Neuronal stem cell (in vitro differentiated cells): ENCODE measurements around the gene KCNG4.

Experiments
- DNase-seq: peaks from one replicate; pipeline ENCODE4 v3.0.0-alpha.2; 2013; ENCODE audit warnings: low spot score
- H2AFZ ChIP-seq: one replicate; pipeline ENCODE4 v1.6.1; 2013; ENCODE audit warnings: mild to moderate bottlenecking, low read length, inconsistent platforms
- H2AK5ac ChIP-seq: 2 replicates; pipeline ENCODE4 v1.6.1; 2013; ENCODE audit warnings: low read depth, mild to moderate bottlenecking, inconsistent platforms, low read length, moderate library complexity, mixed read lengths
- H2BK120ac ChIP-seq: 2 replicates; pipeline ENCODE4 v1.6.1; 2013; ENCODE audit warnings: low read depth, mild to moderate bottlenecking, inconsistent platforms, low read length, moderate library complexity, mixed read lengths
- H2BK12ac ChIP-seq: one replicate; pipeline ENCODE4 v1.6.1; 2013; ENCODE audit warnings: low read length, inconsistent platforms
- H2BK15ac ChIP-seq: 2 replicates; pipeline ENCODE4 v1.6.1; 2013; ENCODE audit warnings: mild to moderate bottlenecking, low read length, inconsistent platforms, mixed read lengths
- H2BK5ac ChIP-seq: one replicate; pipeline ENCODE4 v1.6.1; 2013; ENCODE audit warnings: inconsistent platforms, mild to moderate bottlenecking, low read length, moderate library complexity
- H3K14ac ChIP-seq: one replicate; pipeline ENCODE4 v1.6.1; 2013; ENCODE audit warnings: low read length, inconsistent platforms
- H3K18ac ChIP-seq: 2 replicates; pipeline ENCODE4 v1.6.1; 2013; ENCODE audit warnings: low read length, inconsistent platforms
- H3K23ac ChIP-seq: 2 replicates; pipeline ENCODE4 v1.6.1; 2013; ENCODE audit warnings: low read depth, mild to moderate bottlenecking, mixed read lengths, low read length, inconsistent platforms; ENCODE audit not compliant: poor library complexity
- H3K27ac ChIP-seq: replicated peaks from 3 replicates; pipeline ENCODE4 v1.5.1; 2013; ENCODE audit warnings: low read length, inconsistent platforms
- H3K27me3 ChIP-seq, 3 experiments: 2 replicates each; pipeline ENCODE4 v1.6.1; 2013; ENCODE audit warnings: low read length in 3 of 3, mild to moderate bottlenecking in 2 of 3, inconsistent platforms in 1 of 3, low read depth in 1 of 3, mixed read lengths in 1 of 3, moderate library complexity in 1 of 3; ENCODE audit not compliant: control insufficient read depth in 3 of 3, insufficient read depth in 3 of 3
- H3K36me3 ChIP-seq, 2 donors: replicated peaks in 1 of 2; 2 replicates each; pipeline ENCODE4 v1.6.1; 2013; ENCODE audit warnings: low read length in 2 of 2; ENCODE audit not compliant: control insufficient read depth in 2 of 2, insufficient read depth in 2 of 2
- H3K4ac ChIP-seq: 2 replicates; pipeline ENCODE4 v1.6.1; 2013; ENCODE audit warnings: inconsistent platforms, mild to moderate bottlenecking, low read length, moderate library complexity
- H3K4me1 ChIP-seq, 2 donors: 1 replicate in 1 of 2; 2 replicates in 1 of 2; pipeline ENCODE4 v1.6.1; 2013; ENCODE audit warnings: low read length in 2 of 2, low read depth in 1 of 2; ENCODE audit not compliant: control insufficient read depth in 2 of 2, insufficient read depth in 1 of 2
- H3K4me2 ChIP-seq: one replicate; pipeline ENCODE4 v1.6.1; 2013; ENCODE audit warnings: mild to moderate bottlenecking, low read length, inconsistent platforms; ENCODE audit not compliant: insufficient read depth, poor library complexity, severe bottlenecking
- H3K4me3 ChIP-seq, 2 donors: 2 replicates each; pipeline ENCODE4 v1.5.1; 2013; ENCODE audit warnings: low read length in 2 of 2, mild to moderate bottlenecking in 2 of 2, inconsistent platforms in 1 of 2, moderate library complexity in 1 of 2
- H3K79me1 ChIP-seq: one replicate; pipeline ENCODE4 v1.6.1; 2013; ENCODE audit warnings: low read depth, mild to moderate bottlenecking, inconsistent platforms, low read length, moderate library complexity
- H3K9ac ChIP-seq: one replicate; pipeline ENCODE4 v1.6.1; 2013; ENCODE audit warnings: mild to moderate bottlenecking, low read depth, low read length, inconsistent platforms; ENCODE audit not compliant: poor library complexity
- H3K9me3 ChIP-seq, 2 donors: replicated peaks in 1 of 2; 2 replicates each; pipeline versions ENCODE3 to v1.6.1; 2013; ENCODE audit warnings: low read length in 2 of 2, mild to moderate bottlenecking in 2 of 2, inconsistent platforms in 1 of 2, low read depth in 1 of 2, mixed read lengths in 1 of 2, moderate library complexity in 1 of 2; ENCODE audit not compliant: control insufficient read depth in 2 of 2, insufficient read depth in 1 of 2
- H4K8ac ChIP-seq: one replicate; pipeline ENCODE4 v1.6.1; 2013; ENCODE audit warnings: low read depth, mild to moderate bottlenecking, inconsistent platforms, low read length, moderate library complexity
- H4K91ac ChIP-seq: one replicate; pipeline ENCODE4 v1.6.1; 2013; ENCODE audit warnings: low read length, low read depth, mild to moderate bottlenecking, inconsistent platforms; ENCODE audit not compliant: poor library complexity
- WGBS, 2 donors: extraction: QIAGEN DNeasy Blood & Tissue Kit; methylation state at CpG; one replicate each; pipeline ENCODE4 v1.1.7; 2013; ENCODE audit warnings: missing lambda C conversion rate in 2 of 2, mixed read lengths in 1 of 2; ENCODE audit not compliant: insufficient read length in 2 of 2, insufficient replicate concordance in 1 of 2; ENCODE audit errors: extremely low coverage in 2 of 2; 5-methylcytosine and 5-hydroxymethylcytosine counted together

KCNG4 gene

DNA sequence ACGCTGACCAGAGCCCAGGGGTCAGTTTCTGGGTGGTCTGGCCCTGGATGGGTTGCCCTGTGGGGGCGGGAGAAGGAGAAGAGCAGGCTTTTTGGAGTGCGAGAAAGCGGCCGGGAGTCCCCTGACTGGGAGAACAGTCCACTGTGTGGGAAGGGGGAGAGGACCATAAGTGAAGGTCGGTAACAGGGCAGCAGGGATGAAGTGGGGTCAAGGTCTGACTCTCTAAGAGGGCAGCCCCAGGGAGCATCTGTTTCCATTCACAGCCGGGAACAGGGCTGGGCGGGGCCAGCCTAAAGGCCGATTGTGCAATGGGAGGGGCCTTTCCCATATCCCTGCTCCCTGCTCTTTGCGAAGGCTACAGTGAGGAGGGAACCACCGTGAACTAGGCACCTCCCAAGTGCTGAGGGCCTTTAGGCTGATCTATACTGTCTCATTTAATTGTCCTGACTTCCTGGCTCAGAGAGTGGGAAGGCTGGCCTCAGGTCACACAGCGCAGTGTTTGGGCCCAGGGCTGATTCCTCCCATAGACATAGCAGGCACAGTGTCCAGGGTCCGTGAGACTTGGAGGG is 44.4 kb upstream of the KCNG4 start:
- Histone ChIP-seq H4K8ac (no peak overlapping the region), H2BK5ac (no peak overlapping the region), H3K4me3 (no peak overlapping the region), H2AK5ac (no peak overlapping the region), H2BK120ac (no peak overlapping the region), H3K4me2 (peak overlapping the region; percentile 28), H3K9me3 (peaks cover 0 to 1% of the 10 kb centered on the region in 2 donors), H3K23ac (no peak overlapping the region), H3K27me3 (peaks cover 0 to 14% (median 5%) of the 10 kb centered on the region in 3 experiments), H3K36me3 (no peaks in the 10 kb centered on the region), H3K4me1 (peaks cover 5 to 27% of the 10 kb centered on the region in 2 donors), H3K18ac (no peak overlapping the region), H4K91ac (no peak overlapping the region), H3K14ac (no peak overlapping the region), H2AFZ (peak overlapping the region; percentile 68), H3K79me1 (no peaks in the 10 kb centered on the region), H3K9ac (no peak overlapping the region), H3K4ac (no peak overlapping the region), H2BK12ac (no peak overlapping the region), H2BK15ac (no peak overlapping the region), H3K27ac (no peak overlapping the region)
- WGBS, 2 donors = no CpG with 5 or more reads among the region's 13 CpGs
- no peak for DNase-seq

DNA sequence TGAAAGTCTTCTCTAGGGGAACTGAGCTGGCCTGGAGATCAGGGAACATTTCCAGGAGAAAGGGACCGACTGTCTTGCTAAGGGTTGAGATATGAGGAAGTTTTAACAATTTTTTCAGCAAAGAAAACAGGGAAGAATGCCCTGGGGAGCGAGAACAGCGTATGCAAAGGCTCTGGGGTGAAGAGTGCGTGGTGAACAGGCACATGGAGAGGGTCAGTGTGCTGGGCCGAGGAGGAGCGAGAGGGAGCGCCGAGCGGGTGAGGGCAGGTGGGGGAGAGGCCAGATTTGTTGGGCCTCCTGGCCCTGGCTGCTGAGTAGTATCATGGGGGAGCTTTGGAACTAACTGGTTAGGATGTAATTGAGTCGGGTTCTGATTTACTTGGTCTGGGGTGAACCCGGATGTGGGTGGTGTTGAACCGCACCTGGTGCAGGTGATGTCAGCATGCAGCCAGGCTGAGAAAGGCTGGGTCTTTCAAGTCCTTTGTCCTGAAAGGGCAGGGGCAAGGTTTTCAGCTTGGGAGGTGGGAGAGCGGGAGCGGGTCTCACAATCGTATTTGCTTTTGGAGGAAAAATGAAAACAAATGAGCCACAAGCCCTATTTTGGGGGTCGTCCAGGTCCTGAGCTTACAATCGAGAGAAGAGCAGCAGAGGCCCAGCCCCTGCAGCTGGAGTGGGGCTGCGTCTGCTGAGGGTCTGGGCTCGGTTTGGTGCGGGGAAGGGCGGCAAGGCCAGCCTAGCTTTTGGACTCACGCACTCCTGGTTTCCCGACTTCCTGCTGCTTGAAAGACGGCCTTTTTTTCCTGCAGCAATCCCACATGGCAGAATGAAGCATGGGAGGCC is 43.7 kb upstream of the KCNG4 start:
- Histone ChIP-seq H3K9ac (no peak overlapping the region), H4K91ac (no peak overlapping the region), H3K79me1 (no peaks in the 10 kb centered on the region), H3K36me3 (no peaks in the 10 kb centered on the region), H3K4me2 (no peak overlapping the region), H3K9me3 (peaks cover 0 to 1% of the 10 kb centered on the region in 2 donors), H3K14ac (no peak overlapping the region), H3K23ac (no peak overlapping the region), H4K8ac (no peak overlapping the region), H2BK5ac (no peak overlapping the region), H3K4me1 (peaks cover 10 to 34% of the 10 kb centered on the region in 2 donors), H2BK120ac (no peak overlapping the region), H2AK5ac (peak overlapping the region; percentile 68), H3K27me3 (peaks cover 0 to 12% (median 5%) of the 10 kb centered on the region in 3 experiments), H3K4ac (no peak overlapping the region), H3K4me3 (no peak overlapping the region), H3K18ac (peak overlapping the region; percentile 17), H2AFZ (peak overlapping the region; percentile 68), H2BK15ac (no peak overlapping the region), H3K27ac (no peak overlapping the region), H2BK12ac (peak overlapping the region; percentile 77)
- WGBS, 2 donors = no CpG with 5 or more reads among the region's 24 CpGs
- DNase-seq = no peak

DNA sequence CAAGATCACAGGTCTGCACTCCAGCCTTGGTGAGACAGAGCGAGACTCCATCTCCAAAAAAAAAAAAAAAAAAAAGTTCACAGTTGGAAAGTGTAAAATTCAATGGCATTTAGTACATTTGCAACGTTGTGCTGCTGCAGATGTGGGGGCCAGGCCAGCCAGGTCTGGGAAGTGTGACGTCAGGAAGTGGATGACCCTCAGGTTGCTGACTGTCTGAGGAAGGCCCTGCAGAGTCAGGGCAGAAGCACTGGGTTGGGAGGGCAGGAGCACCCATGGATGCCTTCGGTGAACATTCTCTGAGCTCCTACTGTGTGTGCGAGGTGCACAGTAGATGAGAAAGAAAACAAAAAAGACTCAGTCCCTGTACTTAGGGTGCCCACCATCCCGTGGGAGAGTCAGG is 42.7 kb upstream of the KCNG4 start:
- Histone ChIP-seq H3K4me2 (no peak overlapping the region), H3K36me3 (no peaks in the 10 kb centered on the region), H3K4me3 (no peak overlapping the region), H3K4me1 (peaks cover 10 to 36% of the 10 kb centered on the region in 2 donors), H3K18ac (peak overlapping the region; percentile 74), H2BK120ac (no peak overlapping the region), H2AFZ (no peak overlapping the region), H3K79me1 (no peaks in the 10 kb centered on the region), H2BK15ac (no peak overlapping the region), H2AK5ac (no peak overlapping the region), H4K8ac (no peak overlapping the region), H4K91ac (no peak overlapping the region), H2BK12ac (no peak overlapping the region), H3K27ac (no peak overlapping the region), H3K14ac (no peak overlapping the region), H3K4ac (no peak overlapping the region), H2BK5ac (no peak overlapping the region), H3K27me3 (peaks cover 0 to 5% (median 5%) of the 10 kb centered on the region in 3 experiments), H3K9ac (no peak overlapping the region), H3K23ac (no peak overlapping the region), H3K9me3 (no peaks in the 10 kb centered on the region)
- WGBS, 2 donors = no CpG with 5 or more reads among the region's 6 CpGs
- no peak for DNase-seq

DNA sequence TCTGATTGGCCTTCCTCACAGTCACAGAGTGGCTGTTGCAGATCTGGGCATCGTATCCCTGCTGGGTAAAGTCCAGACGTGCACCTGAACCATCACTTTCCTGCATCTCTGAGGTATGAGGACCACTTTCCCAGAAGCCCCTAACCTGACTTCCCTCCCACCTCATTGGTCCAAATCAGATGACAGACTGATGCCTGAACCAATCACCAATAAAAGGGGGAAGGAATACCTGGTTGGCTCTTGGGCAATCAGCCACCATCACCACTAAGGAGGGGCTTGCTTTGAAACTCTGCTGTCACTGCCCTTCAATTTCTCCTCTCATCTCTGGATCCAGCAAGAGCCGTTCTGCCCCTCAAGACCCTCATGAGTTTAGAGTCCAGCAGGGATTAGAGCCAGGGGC is 41.3 kb upstream of the KCNG4 start:
- H4K8ac ChIP-seq = no peak overlapping the region
- peaks cover 0 to 5% (median 0%) of the 10 kb centered on the region in 3 experiments for H3K27me3 ChIP-seq
- no peak overlapping the region for H3K18ac ChIP-seq
- no peak overlapping the region for H2BK12ac ChIP-seq
- no peak overlapping the region for H2AFZ ChIP-seq
- no peak overlapping the region for H3K27ac ChIP-seq
- H2AK5ac ChIP-seq = peak overlapping the region; percentile 36
- H2BK5ac ChIP-seq = no peak overlapping the region
- H3K4ac ChIP-seq = no peak overlapping the region
- H2BK120ac ChIP-seq = no peak overlapping the region
- no peak overlapping the region for H2BK15ac ChIP-seq
- no peaks in the 10 kb centered on the region for H3K79me1 ChIP-seq
- no peaks in the 10 kb centered on the region for H3K9me3 ChIP-seq
- no peaks in the 10 kb centered on the region for H3K36me3 ChIP-seq
- H3K4me1 ChIP-seq = peaks cover 10 to 34% of the 10 kb centered on the region in 2 donors
- no peak overlapping the region for H3K4me3 ChIP-seq
- H3K4me2 ChIP-seq = no peak overlapping the region
- peak; percentile 52 for DNase-seq
- no peak overlapping the region for H3K9ac ChIP-seq
- no peak overlapping the region for H3K14ac ChIP-seq
- H4K91ac ChIP-seq = no peak overlapping the region
- H3K23ac ChIP-seq = no peak overlapping the region
- no CpG with 5 or more reads among the region's 3 CpGs for WGBS, 2 donors
